Esophagus squamous epithelium (tissue), 5 donors: ENCODE measurements around the gene P4HB. TPM values are rescaled to one million over a fixed set of nuclear protein-coding genes. Genes with fewer than 3 reads are reported as not detected.

Source experiments
- DNase-seq: peaks from one replicate; lab custom pipeline; 2025; lab: John Stamatoyannopoulos, UW
- H3K27ac ChIP-seq, 4 donors: fragments of 200-600 bp; sonication (generic); one replicate each; pipeline ENCODE4 v1.5.1; 2016 to 2019; ENCODE audit warnings: mild to moderate bottlenecking in 1 of 4
- H3K27me3 ChIP-seq, 4 donors: fragments of 200-600 bp; sonication (generic); 1 replicate in 3 of 4; 2 replicates in 1 of 4; pipeline versions ENCODE4 v1.5.1 to v1.6.0; 2017 to 2021; ENCODE audit warnings: antibody characterized with exemption in 1 of 4
- H3K36me3 ChIP-seq, 3 donors: fragments of 200-600 bp; sonication (generic); one replicate each; pipeline ENCODE4 v1.5.1; 2016 to 2019
- H3K4me1 ChIP-seq, 3 donors: fragments of 200-600 bp; sonication (generic); one replicate each; pipeline ENCODE4 v1.5.1; 2017 to 2019
- H3K4me3 ChIP-seq, 4 donors: fragments of 200-600 bp; sonication (generic); 1 replicate in 3 of 4; 2 replicates in 1 of 4; pipeline ENCODE4 v1.5.1; 2016 to 2019; ENCODE audit warnings: mild to moderate bottlenecking in 2 of 4, moderate library complexity in 1 of 4
- H3K9me3 ChIP-seq, 3 donors: fragments of 200-600 bp; sonication (generic); one replicate each; pipeline ENCODE4 v1.5.1; 2016 to 2019
- CTCF ChIP-seq, 6 experiments: fragments of 450-650 bp in 4 of 6; fragments of 200-600 bp in 2 of 6; sonication (generic) in 2 of 6; IDR thresholded peaks; one replicate each; pipeline ENCODE4 v1.5.1; 2016 to 2019; ENCODE audit warnings: antibody characterized with exemption in 6 of 6, mild to moderate bottlenecking in 4 of 6, moderate library complexity in 4 of 6
- POLR2A ChIP-seq, 4 donors: fragments of 450-650 bp; IDR thresholded peaks; one replicate each; pipeline ENCODE4 v1.6.1; 2017; ENCODE audit warnings: antibody characterized with exemption in 4 of 4, mild to moderate bottlenecking in 4 of 4, moderate library complexity in 3 of 4
- WGBS, 2 donors: methylation state at CpG; one replicate each; pipeline ENCODE4 v1.1.5; 2018; 5-methylcytosine and 5-hydroxymethylcytosine counted together
- intact Hi-C: fragments of 100-400 bp; cut with DNase I; formaldehyde crosslinking; loops from one replicate; pipeline ENCODE4 v1.15.0; 2022
- total RNA-seq, 4 donors: library from RNA; depleted of rRNA; stranded (reverse); fragments of >200 nt; gene quantifications; one replicate each; pipeline ENCODE4 v1.1.0, GENCODE V29; 2016
- donor health status: DM: yes; HTN: yes; CAD: no.

Gene P4HB
- total RNA-seq, 4 donors from 2014 or later = 459 to 2,191 (median 1,569) TPM

- WGBS, 2 donors = 89 to 92% methylated on average over 4 to 5 of the region's 5 CpGs
- peaks cover 0 to 43% (median 0%) of the 10 kb centered on the region in 3 donors for H3K36me3 ChIP-seq
- no peaks in the 10 kb centered on the region for H3K9me3 ChIP-seq
- H3K4me1 ChIP-seq = peaks cover 0 to 16% (median 4%) of the 10 kb centered on the region in 3 donors
- no peaks in the 10 kb centered on the region for H3K27me3 ChIP-seq
- TF ChIP-seq CTCF (IDR thresholded peaks at IDR 0.05) (no peak), POLR2A (IDR thresholded peaks at IDR 0.05) (no peak)
- no peak for DNase-seq
- intact Hi-C loops = no loop called here
- H3K27ac ChIP-seq = no peak overlapping the region
- no peak overlapping the region for H3K4me3 ChIP-seq
These were observed 17.2 kb upstream of the P4HB start for GRCh38 chr17:81877569-81877968.

GRCh38 chr17:81871387-81872230, 11.3 kb upstream of the P4HB start:
- TF ChIP-seq POLR2A (IDR thresholded peaks at IDR 0.05) = peak in 3 of 4 donors; percentile 87 to 98 (median 93)
- peak in 4 of 6 experiments; percentile 5 to 64 (median 21) for TF ChIP-seq CTCF (IDR thresholded peaks at IDR 0.05)
- Histone ChIP-seq H3K27ac (peak overlapping the region; percentile 95 to 100 (median 98)), H3K9me3 (no peaks in the 10 kb centered on the region), H3K36me3 (peaks cover 11 to 27% (median 22%) of the 10 kb centered on the region in 3 donors), H3K4me3 (peak overlapping the region; percentile 71 to 89 (median 78)), H3K27me3 (no peaks in the 10 kb centered on the region), H3K4me1 (peaks cover 30 to 67% (median 42%) of the 10 kb centered on the region in 3 donors)
- intact Hi-C loops = no loop called here
- DNase-seq = no peak
- 1% methylated on average over 15 of the region's 86 CpGs; no CpG with 5 or more reads in 1 of the 2 donors for WGBS, 2 donors

- Histone ChIP-seq H3K4me1 (peaks cover 30 to 74% (median 46%) of the 10 kb centered on the region in 3 donors), H3K9me3 (no peaks in the 10 kb centered on the region), H3K27me3 (no peaks in the 10 kb centered on the region), H3K4me3 (peak within 1 kb of the TSS; percentile 71 to 89 (median 78)), H3K27ac (peak within 1 kb of the TSS; percentile 95 to 100 (median 98)), H3K36me3 (peaks cover 11 to 33% (median 22%) of the 10 kb centered on the region in 3 donors)
- DNase-seq = peak; percentile 82
- TF ChIP-seq CTCF (IDR thresholded peaks at IDR 0.05) = no peak
- no peak for TF ChIP-seq POLR2A (IDR thresholded peaks at IDR 0.05)
- WGBS, 2 donors = no CpG with 5 or more reads among the region's 64 CpGs
- intact Hi-C loops = no loop called here
These were observed 10.6 kb upstream of the P4HB start, which contains the start of gene ARHGDIA for GRCh38 chr17:81870981-81871386. TSS of gene ARHGDIA (minus strand) at chr17:81871337. CDS start at chr17:81869930, 1,407 bp downstream.

GRCh38 chr17:81870131-81870980, 10.0 kb upstream of the P4HB start:
- 1 to 3% methylated on average over 8 to 12 of the region's 65 CpGs for WGBS, 2 donors
- Histone ChIP-seq H3K9me3 (no peaks in the 10 kb centered on the region), H3K27ac (peak overlapping the region; percentile 95 to 100 (median 98)), H3K4me1 (peaks cover 30 to 80% (median 48%) of the 10 kb centered on the region in 3 donors), H3K36me3 (peaks cover 11 to 39% (median 22%) of the 10 kb centered on the region in 3 donors), H3K27me3 (no peaks in the 10 kb centered on the region), H3K4me3 (peak overlapping the region; percentile 71 to 89 (median 78))
- DNase-seq = no peak
- no peak for TF ChIP-seq CTCF (IDR thresholded peaks at IDR 0.05)
- TF ChIP-seq POLR2A (IDR thresholded peaks at IDR 0.05) = no peak
- intact Hi-C loops = no loop called here
